ENCODE data around the gene SIX6.
"Not testable (repeated sequence)": the region's sequence is repeated elsewhere in the genome, so short reads cannot be mapped to it uniquely, and the experiment has no call there.

SIX6 gene

GRCh38 chr14:60508707-60509437 is at the start of gene SIX6:
TSS of gene SIX6 (plus strand) at chr14:60509146. CDS start at chr14:60509399, 253 bp downstream.
- DNase-seq (ENCODE audit: low read depth): no peak

GRCh38 chr14:60480248-60480647 is 28.7 kb upstream of the SIX6 start:
- DNase-seq (ENCODE audit: low read depth): not testable (repeated sequence)

- DNase-seq (ENCODE audit: low read depth): no peak
These were observed 26.2 kb upstream of the SIX6 start for GRCh38 chr14:60482743-60483142.

GRCh38 chr14:60485057-60485597 is 23.8 kb upstream of the SIX6 start:
- DNase-seq (ENCODE audit: low read depth): no peak

GRCh38 chr14:60485598-60486251 is 23.2 kb upstream of the SIX6 start, which contains the start of gene C14orf39:
TSS of gene C14orf39 (minus strand) at chr14:60486063. CDS start at chr14:60485078, 985 bp downstream.
- no peak for DNase-seq (ENCODE audit: low read depth)

- no peak for DNase-seq (ENCODE audit: low read depth)
These were observed 21.7 kb upstream of the SIX6 start for GRCh38 chr14:60487211-60487610.

GRCh38 chr14:60488175-60488574 is 20.8 kb upstream of the SIX6 start:
- DNase-seq (ENCODE audit: low read depth): no peak

- DNase-seq (ENCODE audit: low read depth): no peak
These were observed 18.7 kb upstream of the SIX6 start for GRCh38 chr14:60490270-60490669.

- DNase-seq (ENCODE audit: low read depth): no peak
These were observed 13.0 kb upstream of the SIX6 start for GRCh38 chr14:60495946-60496345.

GRCh38 chr14:60502541-60502940 is 6.4 kb upstream of the SIX6 start:
- no peak for DNase-seq (ENCODE audit: low read depth)

GRCh38 chr14:60505448-60505847 is 3.5 kb upstream of the SIX6 start:
- no peak for DNase-seq (ENCODE audit: low read depth)

- no peak for DNase-seq (ENCODE audit: low read depth)
These were observed 2.9 kb upstream of the SIX6 start for GRCh38 chr14:60506010-60506409.

GRCh38 chr14:60506462-60506984 is 2.4 kb upstream of the SIX6 start:
- no peak for DNase-seq (ENCODE audit: low read depth)

GRCh38 chr14:60506985-60507829 is 1.7 kb upstream of the SIX6 start:
- DNase-seq (ENCODE audit: low read depth): no peak

- DNase-seq (ENCODE audit: low read depth): no peak
These were observed 611 bp upstream of the SIX6 start for GRCh38 chr14:60508363-60508706.

- DNase-seq (ENCODE audit: low read depth): no peak
These were observed 700 bp downstream of the SIX6 start for GRCh38 chr14:60509438-60510253.

- no peak for DNase-seq (ENCODE audit: low read depth)
These were observed 1.5 kb downstream of the SIX6 start for GRCh38 chr14:60510254-60510950.

GRCh38 chr14:60510951-60511599 is 2.1 kb downstream of the SIX6 start:
- no peak for DNase-seq (ENCODE audit: low read depth)

- DNase-seq (ENCODE audit: low read depth): no peak
These were observed 3.2 kb downstream of the SIX6 start for GRCh38 chr14:60512126-60512525.

GRCh38 chr14:60512973-60513571 is 4.1 kb downstream of the SIX6 start:
- DNase-seq (ENCODE audit: low read depth): no peak
